ENCODE measurements around the gene THAP4.

Gene THAP4

DNA sequence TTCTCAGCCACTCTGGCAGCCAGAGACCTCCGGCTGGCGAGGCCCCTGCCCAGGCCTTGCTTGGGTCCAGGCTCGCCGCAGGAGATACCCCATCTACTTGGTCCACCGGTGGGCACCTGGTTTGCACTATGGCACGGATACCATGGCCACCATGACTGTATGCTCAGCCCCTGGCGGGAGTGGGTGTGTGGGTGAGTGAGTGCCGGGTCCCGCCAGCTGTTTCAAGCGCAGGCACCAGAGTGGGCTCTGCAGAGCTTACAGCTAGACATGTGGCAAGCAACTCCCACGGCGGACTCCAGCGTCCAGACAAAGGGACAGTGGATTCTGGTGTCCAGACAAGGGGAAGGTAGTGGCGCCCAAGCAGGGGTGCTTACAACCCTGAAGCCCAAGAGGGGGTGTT lies 2.0 kb upstream of the THAP4 start:
- no peak for DNase-seq (ENCODE audit: low spot score)

- no peak for DNase-seq (ENCODE audit: low spot score)
These were observed 1.1 kb upstream of the THAP4 start for GRCh38 chr2:241637795-241638660.

DNA sequence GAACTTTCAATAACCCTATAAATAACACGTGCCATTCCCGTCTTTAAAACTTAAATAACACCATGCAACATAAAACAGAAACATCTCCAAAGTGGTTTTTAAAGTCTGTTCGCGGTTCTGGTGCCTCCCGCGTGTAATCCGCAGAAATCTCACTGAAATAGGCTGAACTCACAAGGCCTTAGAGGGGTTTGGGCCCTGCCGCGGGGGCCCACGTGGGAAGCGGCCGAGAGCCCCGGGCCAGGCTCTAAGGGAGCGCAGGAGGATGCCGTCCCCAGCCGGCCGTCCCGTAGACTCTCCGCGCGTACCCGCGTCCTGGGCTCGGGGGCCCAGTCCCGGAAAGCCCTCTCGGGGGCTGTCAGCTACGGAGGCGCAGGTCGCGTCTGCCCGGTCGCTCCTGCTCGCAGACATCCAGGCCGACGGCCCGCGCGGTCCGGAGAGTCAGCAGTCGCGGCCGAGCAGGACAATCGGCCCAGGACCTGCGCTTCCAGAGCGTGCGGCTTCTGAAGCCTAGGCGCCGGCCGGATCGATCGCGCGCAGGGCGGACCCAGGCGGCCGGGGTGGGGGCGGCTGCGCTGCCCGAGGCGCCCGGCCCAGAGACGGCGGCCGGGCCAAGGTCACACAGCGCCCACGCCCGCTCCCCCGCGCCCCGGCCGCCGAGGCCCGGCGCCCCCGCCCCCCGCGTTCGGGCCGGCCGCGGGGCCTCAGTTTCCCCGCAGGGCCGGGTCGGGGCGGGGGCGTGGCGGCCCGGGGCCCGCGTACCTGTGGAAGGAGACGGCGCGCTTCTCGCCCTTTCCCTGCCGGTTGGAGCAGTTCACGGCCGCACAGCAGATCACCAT lies 558 bp downstream of the THAP4 start:
- DNase-seq (ENCODE audit: low spot score): no peak

DNA sequence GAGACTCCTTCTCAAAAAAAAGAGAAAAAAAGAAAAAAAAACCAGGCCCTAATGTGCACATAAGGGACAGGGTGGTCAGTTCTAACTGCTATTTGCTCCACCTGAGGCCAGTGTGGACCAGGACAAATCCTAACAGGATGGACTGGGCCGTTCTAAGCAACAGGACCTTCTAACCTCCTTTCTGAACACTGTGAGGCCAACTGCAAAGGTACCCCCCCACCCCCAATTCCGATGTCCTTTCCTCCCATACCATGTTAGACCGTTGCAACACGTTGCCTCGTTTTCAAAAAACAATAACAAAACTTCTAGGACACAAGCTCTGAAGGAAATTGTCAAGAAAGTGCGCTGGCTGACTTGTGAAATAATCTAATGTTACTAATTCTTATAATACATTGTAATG lies 1.2 kb downstream of the THAP4 start:
- no peak for DNase-seq (ENCODE audit: low spot score)

DNA sequence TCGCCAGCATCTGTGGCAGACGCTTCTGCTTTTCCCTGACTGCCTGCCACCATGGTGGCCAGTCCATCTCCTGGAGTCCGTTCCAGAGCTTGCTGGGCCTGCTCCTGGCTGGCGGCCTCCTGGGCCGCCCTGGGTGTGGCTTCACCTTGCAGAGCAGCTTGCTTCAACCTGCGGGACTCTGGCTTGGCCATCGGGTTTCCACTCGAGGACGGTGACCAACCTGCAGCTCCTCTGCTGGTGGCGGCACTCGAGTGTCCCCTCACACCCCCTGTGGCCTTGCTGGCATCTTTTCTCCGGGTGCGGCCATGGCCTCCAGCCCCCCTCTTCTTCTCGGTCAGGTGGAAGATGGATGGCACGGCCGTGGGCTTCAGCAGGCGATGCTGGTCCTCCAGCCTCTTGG lies 3.4 kb downstream of the THAP4 start:
- no peak for DNase-seq (ENCODE audit: low spot score)

- DNase-seq (ENCODE audit: low spot score): no peak
These were observed 4.3 kb downstream of the THAP4 start for GRCh38 chr2:241632478-241633325.

GRCh38 chr2:241629762-241630435 lies 7.1 kb downstream of the THAP4 start:
- no peak for DNase-seq (ENCODE audit: low spot score)

DNA sequence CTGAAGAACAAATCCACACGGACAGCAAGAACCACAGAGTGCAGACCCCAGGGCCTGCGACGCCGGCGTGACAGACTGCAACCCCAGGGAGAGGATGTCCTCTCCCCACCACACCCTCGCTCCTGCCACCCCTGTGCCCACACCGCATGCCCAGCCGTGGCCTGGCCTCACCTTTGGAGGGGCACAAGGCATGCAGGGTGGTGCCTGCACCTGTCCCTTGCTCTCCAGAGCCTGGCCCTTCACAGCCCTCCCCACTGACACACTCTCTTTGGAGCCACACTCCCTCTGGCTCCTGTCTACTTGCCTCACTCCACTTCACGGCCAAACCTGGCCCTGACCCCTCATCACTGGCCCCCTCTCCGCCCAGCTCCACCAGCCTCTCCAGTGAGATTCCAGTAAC lies 9.3 kb downstream of the THAP4 start:
- no peak for DNase-seq (ENCODE audit: low spot score)

GRCh38 chr2:241620419-241620769 lies 16.6 kb downstream of the THAP4 start:
- no peak for DNase-seq (ENCODE audit: low spot score)

GRCh38 chr2:241619597-241620418 lies 17.1 kb downstream of the THAP4 start:
- DNase-seq (ENCODE audit: low spot score): no peak

DNA sequence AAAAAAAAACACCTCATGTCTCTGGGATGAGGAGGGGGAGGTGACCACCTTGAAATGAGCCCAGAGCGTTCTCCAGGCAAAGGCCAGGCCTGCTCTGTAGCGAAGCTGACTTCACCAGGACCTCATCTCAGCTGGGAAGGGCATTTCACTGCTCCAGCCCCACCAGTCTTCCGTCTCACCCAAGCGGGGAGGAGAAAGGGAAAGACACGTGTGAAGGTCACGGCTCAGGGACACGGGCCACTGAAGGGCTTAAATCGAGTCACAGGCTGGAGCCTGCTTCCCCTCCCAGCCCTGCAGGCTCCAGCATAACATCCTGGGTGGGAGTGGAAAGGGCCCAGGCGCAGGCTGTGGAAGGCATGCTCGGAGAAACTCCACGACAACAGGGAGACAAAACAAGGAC lies 18.1 kb downstream of the THAP4 start:
- no peak for DNase-seq (ENCODE audit: low spot score)

- no peak for DNase-seq (ENCODE audit: low spot score)
These were observed 18.6 kb downstream of the THAP4 start for GRCh38 chr2:241618296-241618805.

DNA sequence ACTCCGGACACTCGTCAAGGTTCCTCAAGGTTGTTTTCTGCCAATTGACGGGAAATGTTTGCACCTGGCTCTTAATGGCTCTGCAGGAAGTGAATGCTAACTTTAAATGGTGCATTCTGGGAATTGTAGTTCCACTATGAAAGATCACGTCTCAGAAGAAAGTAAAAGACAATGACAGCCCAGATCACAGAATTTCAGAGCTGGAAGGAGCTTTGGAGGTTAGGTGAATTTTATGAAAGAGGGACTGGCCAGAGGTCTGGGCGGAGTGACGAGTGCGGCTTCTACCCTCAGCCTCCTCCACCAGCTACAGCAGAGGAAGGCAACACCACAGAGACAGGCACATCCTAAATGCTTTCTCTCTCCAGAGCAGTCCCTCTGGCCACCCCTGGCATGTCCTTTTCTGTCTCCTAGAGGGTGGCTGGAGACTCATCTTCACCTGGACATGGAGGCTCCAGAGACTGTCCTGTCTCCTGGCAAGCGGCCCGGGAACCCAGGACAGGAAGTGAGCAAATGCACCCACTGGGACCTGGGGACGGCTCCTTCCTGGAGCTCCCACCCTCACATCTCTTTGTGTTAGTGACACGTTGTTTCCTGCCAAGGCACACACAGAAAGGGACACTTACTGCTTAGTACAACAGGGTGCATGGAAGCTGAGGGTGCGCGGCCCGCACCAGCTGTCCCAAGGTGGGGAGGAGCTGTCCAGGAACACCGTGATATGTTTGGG lies 19.4 kb downstream of the THAP4 start:
- peak; percentile 48 for DNase-seq (ENCODE audit: low spot score)

GRCh38 chr2:241616168-241617125 lies 20.5 kb downstream of the THAP4 start:
- DNase-seq (ENCODE audit: low spot score): no peak

- no peak for DNase-seq (ENCODE audit: low spot score)
These were observed 21.4 kb downstream of the THAP4 start for GRCh38 chr2:241615522-241616052.

GRCh38 chr2:241615041-241615440 lies 21.9 kb downstream of the THAP4 start:
- no peak for DNase-seq (ENCODE audit: low spot score)

GRCh38 chr2:241613017-241613780 lies 23.8 kb downstream of the THAP4 start:
- no peak for DNase-seq (ENCODE audit: low spot score)

Measured in CD4-positive, alpha-beta T cell treated with Interleukin-6 at 100 ng/mL for 8 hours (primary cell).